HepG2 (cell line): Measurements from ENCODE around the gene LILRB2. TPM values are rescaled to one million over a fixed set of nuclear protein-coding genes. Genes with fewer than 3 reads are reported as not detected.

Experiments used
- ATAC-seq: fragments of 200-7000 bp; cut with Tn5 transposase; 3 replicates; pipeline ENCODE4 v1.9.1; 2020; ENCODE audit warnings: mild to moderate bottlenecking, moderate library complexity
- BruUV-seq: library from RNA; stranded (reverse); fragments of 400-500 nt; replicated peaks from 2 replicates; lab custom pipeline; 2021; lab: Mats Ljungman, UMichigan
- CTCF ChIA-PET: fragments of 300-600 bp; formaldehyde crosslinking; extraction: SDS; loops from one replicate; lab custom pipeline; 2021; ENCODE audit warnings: low total read pairs, inconsistent platforms, low intra/inter-chr PET ratio; lab: Yijun Ruan, JAX
- POLR2A ChIA-PET: fragments of 350-600 bp; sonication (Branson Sonifier 250); formaldehyde crosslinking; loops from one replicate; lab custom pipeline; 2020; ENCODE audit warnings: antibody characterized with exemption, inconsistent platforms; lab: Yijun Ruan, JAX
- DNase-seq: peaks from one replicate; pipeline ENCODE4 v3.0.0-alpha.2; 2015; ENCODE audit warnings: low spot score
- FAIRE-seq: peaks from 3 replicates; lab custom pipeline; 2011; peaks lifted over from hg19 to GRCh38; lab: Jason Lieb, UNC
- H2AFZ ChIP-seq: one replicate; pipeline ENCODE4 v1.6.1; 2011; ENCODE audit warnings: low read length, inconsistent platforms
- H3K27ac ChIP-seq: fragments of 300-600 bp; 3 replicates; pipeline ENCODE4 v1.8.0; 2011; ENCODE audit warnings: mixed run types, mild to moderate bottlenecking, mixed read lengths, low read length, inconsistent platforms; ENCODE audit not compliant: insufficient read depth; ENCODE audit errors: extremely low read length
- H3K27me3 ChIP-seq, 2 experiments: fragments of 200-600 bp in 1 of 2; 2 replicates in 1 of 2; 3 replicates in 1 of 2; pipeline versions ENCODE4 v1.6.0 to v1.8.0; 2011; ENCODE audit warnings: low read length in 2 of 2, mild to moderate bottlenecking in 2 of 2, moderate library complexity in 2 of 2, inconsistent platforms in 1 of 2; ENCODE audit not compliant: insufficient read depth in 2 of 2, control insufficient read depth in 1 of 2
- H3K36me3 ChIP-seq, 2 experiments: fragments of 200-600 bp in 1 of 2; replicated peaks in 1 of 2; 2 replicates in 1 of 2; 3 replicates in 1 of 2; pipeline versions ENCODE4 v1.5.1 to v1.8.0; 2011; ENCODE audit warnings: low read length in 2 of 2, inconsistent platforms in 1 of 2; ENCODE audit not compliant: insufficient read depth in 2 of 2, control insufficient read depth in 1 of 2
- H3K4me1 ChIP-seq: 2 replicates; pipeline ENCODE4 v1.5.1; 2012; ENCODE audit warnings: low read length, inconsistent platforms; ENCODE audit not compliant: insufficient read depth
- H3K4me2 ChIP-seq: 2 replicates; pipeline ENCODE4 v1.6.0; 2011; ENCODE audit warnings: low read depth, low read length, inconsistent platforms
- H3K4me3 ChIP-seq, 3 experiments: fragments of 200-600 bp in 1 of 3; sonication (generic), shearing (Covaris generic) in 1 of 3; replicated peaks in 1 of 3; 2 replicates each; pipeline ENCODE4 v1.5.1; 2011 to 2016; ENCODE audit warnings: low read length in 3 of 3, inconsistent platforms in 2 of 3, low read depth in 2 of 3, mild to moderate bottlenecking in 2 of 3, control low read depth in 1 of 3, mixed read lengths in 1 of 3; ENCODE audit not compliant: insufficient read depth in 1 of 3
- H3K79me2 ChIP-seq: one replicate; pipeline ENCODE4 v1.6.1; 2011; ENCODE audit warnings: low read length, inconsistent platforms; ENCODE audit not compliant: insufficient read depth
- H3K9ac ChIP-seq: 2 replicates; pipeline ENCODE4 v1.6.0; 2011; ENCODE audit warnings: mild to moderate bottlenecking, low read depth, low read length, inconsistent platforms; ENCODE audit not compliant: insufficient read depth
- H3K9me3 ChIP-seq: 2 replicates; pipeline ENCODE4 v1.5.1; 2012; ENCODE audit warnings: mild to moderate bottlenecking, low read length
- H4K20me1 ChIP-seq: 2 replicates; pipeline ENCODE4 v1.6.0; 2011; ENCODE audit warnings: inconsistent platforms, mild to moderate bottlenecking, low read length, moderate library complexity; ENCODE audit not compliant: insufficient read depth
- ASH2L ChIP-seq: fragments of 300-600, 200-600 bp; sonication (generic); IDR thresholded peaks from 2 replicates; pipeline ENCODE4 v1.7.0; 2017; ENCODE audit warnings: low read depth, mild to moderate bottlenecking, moderate library complexity, mixed read lengths, low read length; ENCODE audit not compliant: insufficient read length
- SUZ12 ChIP-seq: fragments of 150-350 bp; IDR thresholded peaks from 2 replicates; pipeline ENCODE4 v1.6.1; 2014; ENCODE audit warnings: low read depth, low read length
- TFDP1 ChIP-seq: IDR thresholded peaks from 2 replicates; pipeline ENCODE4 v1.6.1; 2016; ENCODE audit warnings: missing compliant biosample characterization, missing genetic modification reagents, borderline replicate concordance
- ZC3H13 ChIP-seq: sonication (generic); formaldehyde crosslinking; IDR thresholded peaks from 2 replicates; pipeline ENCODE4 v1.8.1; 2023; ENCODE audit warnings: mild to moderate bottlenecking, missing genetic modification reagents, moderate library complexity
- ZNF563 ChIP-seq: sonication (generic); formaldehyde crosslinking; IDR thresholded peaks from 2 replicates; pipeline ENCODE4 v1.8.0; 2022; ENCODE audit warnings: mild to moderate bottlenecking, moderate library complexity, missing genetic modification reagents
- ZNF629 ChIP-seq: sonication (generic); formaldehyde crosslinking; conservative IDR thresholded peaks from 2 replicates; pipeline ENCODE4 v1.5.0; 2020; ENCODE audit warnings: missing genetic modification reagents
- whole genome bisulfite sequencing: methylation state at CpG from one replicate; pipeline ENCODE4 v1.1.6; 2017; ENCODE audit warnings: low lambda C conversion rate; 5-methylcytosine and 5-hydroxymethylcytosine counted together
- in situ Hi-C: cut with HindIII; loops from 2 replicates; pipeline ENCODE4 v1.10.0; 2017; ENCODE audit warnings: low pct_unique_long_range_greater_than_20kb; ENCODE audit not compliant: extremely low pct_ligation_motif_present
- intact Hi-C: fragments of 100-400 bp; cut with micrococcal nuclease; formaldehyde crosslinking; loops from one replicate; pipeline ENCODE4 v1.10.0; 2022; ENCODE audit not compliant: unreplicated experiment
- polyA plus RNA-seq, 8 experiments: library from polyadenylated mRNA; depleted of rRNA in 3 of 8; stranded (reverse) in 7 of 8; unstranded in 1 of 8; fragments of >200 nt; fragmentation: Illumina TruSeq in 4 of 8; extraction: Trizol in 4 of 8; gene quantifications; 2 replicates each; pipeline versions ENCODE4 v1.2.1 to v1.2.3, GENCODE V29; 2011 to 2016; ENCODE audit warnings: low read depth in 4 of 8, missing spikeins in 1 of 8, mixed read lengths in 1 of 8; ENCODE audit not compliant: insufficient read depth in 1 of 8
- total RNA-seq, 5 experiments: library from RNA; depleted of rRNA; stranded (reverse); fragments of >200 nt; fragmentation: Illumina TruSeq; extraction: Trizol; gene quantifications; 2 replicates each; pipeline ENCODE4 v1.2.3, GENCODE V29; 2016; ENCODE audit warnings: low read depth in 1 of 5

Gene LILRB2
- total and polyA plus RNA-seq, 2 of the 13 experiments (the other 11 are each of a cell fraction or from before 2014, with no cell fraction given) = not detected

- H3K4me2 ChIP-seq = no peak overlapping the region
- ChIA-PET POLR2A (interaction anchor here (0.6 kb wide), 1 partner anchor 11 kb away, joined by 3 read pairs; no protein-coding TSS in a partner anchor), CTCF (no interaction called here)
- H4K20me1 ChIP-seq = no peaks in the 10 kb centered on the region
- H3K36me3 ChIP-seq = no peaks in the 10 kb centered on the region
- intact Hi-C loops (no loop called here), in situ Hi-C loops (no loop called here)
- no peak for FAIRE-seq
- no peak overlapping the region for H3K4me3 ChIP-seq
- H3K9me3 ChIP-seq = no peaks in the 10 kb centered on the region
- no peak overlapping the region for H2AFZ ChIP-seq
- H3K27me3 ChIP-seq = peaks cover 4 to 29% of the 10 kb centered on the region in 2 experiments
- no peak overlapping the region for H3K27ac ChIP-seq
- no peaks in the 10 kb centered on the region for H3K79me2 ChIP-seq
- BruUV-seq = no TSS peak
- peak; percentile 84 for TF ChIP-seq ZNF629 (CRISPR knock-in tag)
- TF ChIP-seq TFDP1 (CRISPR knock-in tag) = no peak
- no peak for TF ChIP-seq ZC3H13 (CRISPR knock-in tag)
- TF ChIP-seq ASH2L = no peak
- no peak for TF ChIP-seq ZNF563 (CRISPR knock-in tag)
- TF ChIP-seq SUZ12 = no peak
- DNase-seq = no peak
- no peak overlapping the region for H3K9ac ChIP-seq
- H3K4me1 ChIP-seq = no peaks in the 10 kb centered on the region
- ATAC-seq = no peak
- 51% methylated on average over 15 of the region's 20 CpGs for WGBS
Measured at GRCh38 chr19:54247106-54247930, 33.6 kb downstream of the LILRB2 start.
